HepG2 (cell line): Measurements from ENCODE around the gene IL1RAP. TPM values are rescaled to one million over a fixed set of nuclear protein-coding genes. Genes with fewer than 3 reads are reported as not detected.

Experiments
- BCL6 ChIP-seq: IDR thresholded peaks from 2 replicates; pipeline ENCODE4 v1.6.1; 2016; ENCODE audit warnings: missing genetic modification reagents, missing compliant biosample characterization
- FOXA3 ChIP-seq: IDR thresholded peaks from 2 replicates; pipeline ENCODE4 v1.6.1; 2016; ENCODE audit warnings: missing genetic modification reagents, missing compliant biosample characterization
- GABPA ChIP-seq, 2 experiments: IDR thresholded peaks; 2 replicates each; pipeline ENCODE4 v1.6.1; 2011 to 2016; ENCODE audit warnings: low read depth in 2 of 2, low read length in 1 of 2, missing biosample characterization in 1 of 2, missing genetic modification characterization in 1 of 2
- SMAD1 ChIP-seq: sonication (generic); formaldehyde crosslinking; IDR thresholded peaks from 2 replicates; pipeline ENCODE4 v1.4.0; 2020; ENCODE audit warnings: missing genetic modification reagents, low read depth, mild to moderate bottlenecking, borderline replicate concordance
- SMAD9 ChIP-seq: sonication (generic); formaldehyde crosslinking; IDR thresholded peaks from 2 replicates; pipeline ENCODE4 v1.5.1; 2020; ENCODE audit warnings: mild to moderate bottlenecking, missing genetic modification reagents
- SP140L ChIP-seq: sonication (generic); formaldehyde crosslinking; IDR thresholded peaks from 2 replicates; pipeline ENCODE4 v1.4.0; 2020; ENCODE audit warnings: missing genetic modification reagents, borderline replicate concordance
- TEAD2 ChIP-seq: sonication (generic); formaldehyde crosslinking; IDR thresholded peaks from 2 replicates; pipeline ENCODE4 v1.9.0; 2021; ENCODE audit warnings: missing genetic modification reagents
- TEAD3 ChIP-seq: optimal IDR thresholded peaks from 2 replicates; pipeline ENCODE3; 2016; ENCODE audit warnings: borderline replicate concordance
- TRIM24 ChIP-seq: sonication (generic); formaldehyde crosslinking; IDR thresholded peaks from 2 replicates; pipeline ENCODE4 v1.8.0; 2022; ENCODE audit warnings: mild to moderate bottlenecking, missing genetic modification reagents
- ZNF24 ChIP-seq: fragments of 450-650 bp; IDR thresholded peaks from 2 replicates; pipeline ENCODE4 v1.6.1; 2017; ENCODE audit warnings: antibody characterized with exemption, mild to moderate bottlenecking
- ZNF263 ChIP-seq: sonication (generic); formaldehyde crosslinking; IDR thresholded peaks from 2 replicates; pipeline ENCODE4 v1.4.0; 2020; ENCODE audit warnings: missing genetic modification reagents
- ZNF292 ChIP-seq: sonication (generic); formaldehyde crosslinking; IDR thresholded peaks from 2 replicates; pipeline ENCODE4 v1.8.1; 2022; ENCODE audit warnings: mild to moderate bottlenecking, low read depth, missing genetic modification reagents, borderline replicate concordance
- ZNF558 ChIP-seq: sonication (generic); formaldehyde crosslinking; IDR thresholded peaks from 2 replicates; pipeline ENCODE4 v1.9.0; 2022; ENCODE audit warnings: mild to moderate bottlenecking, missing genetic modification reagents, borderline replicate concordance
- ZNF572 ChIP-seq: sonication (generic); formaldehyde crosslinking; IDR thresholded peaks from 2 replicates; pipeline ENCODE4 v1.5.1; 2020; ENCODE audit warnings: mild to moderate bottlenecking, missing genetic modification reagents
- ZNF605 ChIP-seq: sonication (generic); formaldehyde crosslinking; IDR thresholded peaks from 2 replicates; pipeline ENCODE4 v1.8.0; 2022; ENCODE audit warnings: mild to moderate bottlenecking, missing genetic modification reagents
- ZNF619 ChIP-seq: sonication (generic); formaldehyde crosslinking; IDR thresholded peaks from 2 replicates; pipeline ENCODE4 v1.4.0; 2020; ENCODE audit warnings: mild to moderate bottlenecking, missing genetic modification reagents
- polyA plus RNA-seq, 8 experiments: library from polyadenylated mRNA; depleted of rRNA in 3 of 8; stranded (reverse) in 7 of 8; unstranded in 1 of 8; fragments of >200 nt; fragmentation: Illumina TruSeq in 4 of 8; extraction: Trizol in 4 of 8; gene quantifications; 2 replicates each; pipeline versions ENCODE4 v1.2.1 to v1.2.3, GENCODE V29; 2011 to 2016; ENCODE audit warnings: low read depth in 4 of 8, missing spikeins in 1 of 8, mixed read lengths in 1 of 8; ENCODE audit not compliant: insufficient read depth in 1 of 8
- total RNA-seq, 5 experiments: library from RNA; depleted of rRNA; stranded (reverse); fragments of >200 nt; fragmentation: Illumina TruSeq; extraction: Trizol; gene quantifications; 2 replicates each; pipeline ENCODE4 v1.2.3, GENCODE V29; 2016; ENCODE audit warnings: low read depth in 1 of 5
- TF ChIP-seq, protein P1 (sequence below): sonication (generic); formaldehyde crosslinking; IDR thresholded peaks from 2 replicates; pipeline ENCODE4 v1.4.0; 2020; ENCODE audit warnings: mild to moderate bottlenecking, missing genetic modification reagents
- TF ChIP-seq, protein P2 (sequence below): sonication (generic); formaldehyde crosslinking; IDR thresholded peaks from 2 replicates; pipeline ENCODE4 v1.8.1; 2023; ENCODE audit warnings: mild to moderate bottlenecking, missing genetic modification reagents
- TF ChIP-seq, protein P3 (sequence below): sonication (generic); formaldehyde crosslinking; IDR thresholded peaks from 2 replicates; pipeline ENCODE4 v1.8.0; 2023; ENCODE audit warnings: mild to moderate bottlenecking, missing genetic modification reagents
- TF ChIP-seq, protein P4 (sequence below), 2 experiments: sonication (generic) in 1 of 2; formaldehyde crosslinking in 1 of 2; IDR thresholded peaks; 2 replicates each; pipeline versions ENCODE4 v1.5.1 to v1.6.1; 2011 to 2020; ENCODE audit warnings: borderline replicate concordance in 1 of 2, low read depth in 1 of 2, low read length in 1 of 2, mild to moderate bottlenecking in 1 of 2, missing genetic modification reagents in 1 of 2, moderate library complexity in 1 of 2
- TF ChIP-seq, protein P5 (sequence below): fragments of 450-650 bp; IDR thresholded peaks from 2 replicates; pipeline ENCODE4 v1.6.1; 2017; ENCODE audit warnings: mild to moderate bottlenecking

Gene IL1RAP
- total and polyA plus RNA-seq, 2 of the 13 experiments (the other 11 are each of a cell fraction or from before 2014, with no cell fraction given), result 18.3 to 54.9 TPM

DNA sequence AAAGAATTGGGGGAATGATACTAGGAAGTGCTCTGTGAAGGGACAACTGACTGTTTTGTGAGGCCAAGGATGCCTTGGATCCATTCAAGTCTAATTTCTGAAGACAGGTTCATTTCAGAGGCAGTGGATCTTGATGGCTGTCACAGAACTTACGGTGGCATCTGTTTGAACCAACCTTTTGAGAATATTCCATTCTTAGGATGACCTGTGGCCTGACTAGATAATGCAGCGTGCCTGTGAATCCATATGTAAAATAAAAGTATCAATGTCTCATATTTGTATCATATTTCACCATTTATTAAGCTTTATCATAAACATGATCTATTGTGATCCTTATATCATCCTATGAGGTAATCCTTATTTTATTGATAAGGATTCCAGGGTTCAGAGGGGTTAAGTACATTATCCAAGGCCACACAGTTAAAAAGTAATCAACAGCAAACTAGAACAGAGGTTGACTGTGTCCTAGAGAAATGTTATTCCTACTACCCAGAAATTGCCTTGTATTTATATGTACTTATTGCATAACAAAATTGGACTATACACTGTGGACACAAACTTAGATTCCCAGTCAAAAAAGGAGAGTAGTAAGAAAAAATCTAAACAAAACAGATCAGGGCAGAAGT lies 34.3 kb downstream of the IL1RAP start (continued):
- TF ChIP-seq, protein P1, sequence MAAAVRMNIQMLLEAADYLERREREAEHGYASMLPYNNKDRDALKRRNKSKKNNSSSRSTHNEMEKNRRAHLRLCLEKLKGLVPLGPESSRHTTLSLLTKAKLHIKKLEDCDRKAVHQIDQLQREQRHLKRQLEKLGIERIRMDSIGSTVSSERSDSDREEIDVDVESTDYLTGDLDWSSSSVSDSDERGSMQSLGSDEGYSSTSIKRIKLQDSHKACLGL (CRISPR knock-in tag), result no peak
- no peak for TF ChIP-seq ZNF619 (CRISPR knock-in tag)
- TF ChIP-seq, protein P2, sequence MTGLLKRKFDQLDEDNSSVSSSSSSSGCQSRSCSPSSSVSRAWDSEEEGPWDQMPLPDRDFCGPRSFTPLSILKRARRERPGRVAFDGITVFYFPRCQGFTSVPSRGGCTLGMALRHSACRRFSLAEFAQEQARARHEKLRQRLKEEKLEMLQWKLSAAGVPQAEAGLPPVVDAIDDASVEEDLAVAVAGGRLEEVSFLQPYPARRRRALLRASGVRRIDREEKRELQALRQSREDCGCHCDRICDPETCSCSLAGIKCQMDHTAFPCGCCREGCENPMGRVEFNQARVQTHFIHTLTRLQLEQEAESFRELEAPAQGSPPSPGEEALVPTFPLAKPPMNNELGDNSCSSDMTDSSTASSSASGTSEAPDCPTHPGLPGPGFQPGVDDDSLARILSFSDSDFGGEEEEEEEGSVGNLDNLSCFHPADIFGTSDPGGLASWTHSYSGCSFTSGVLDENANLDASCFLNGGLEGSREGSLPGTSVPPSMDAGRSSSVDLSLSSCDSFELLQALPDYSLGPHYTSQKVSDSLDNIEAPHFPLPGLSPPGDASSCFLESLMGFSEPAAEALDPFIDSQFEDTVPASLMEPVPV (CRISPR knock-in tag), result no peak
- no peak for TF ChIP-seq ZNF263 (CRISPR knock-in tag)
- TF ChIP-seq ZNF558 (CRISPR knock-in tag), result peak; percentile 42; the same call in 1 of the 2 replicates
- peak; percentile 73; the same call in 1 of the 2 replicates for TF ChIP-seq SP140L
- TF ChIP-seq SMAD9 (CRISPR knock-in tag), result no peak
- TF ChIP-seq ZNF572 (CRISPR knock-in tag), result no peak
- peak; percentile 95 for TF ChIP-seq BCL6 (CRISPR knock-in tag)
- TF ChIP-seq ZNF24, result 0 out of 2 replicates have a peak, but pooled peaks have one; percentile 30
- TF ChIP-seq GABPA (IDR thresholded peaks at IDR 0.05; ENCODE audit: low read depth, low read length), result no peak
- peak; percentile 40; the same call in 1 of the 2 replicates for TF ChIP-seq GABPA (CRISPR knock-in tag; IDR thresholded peaks at IDR 0.05; ENCODE audit: low read depth)
- no peak for TF ChIP-seq TEAD2 (CRISPR knock-in tag)
- TF ChIP-seq, protein P3, sequence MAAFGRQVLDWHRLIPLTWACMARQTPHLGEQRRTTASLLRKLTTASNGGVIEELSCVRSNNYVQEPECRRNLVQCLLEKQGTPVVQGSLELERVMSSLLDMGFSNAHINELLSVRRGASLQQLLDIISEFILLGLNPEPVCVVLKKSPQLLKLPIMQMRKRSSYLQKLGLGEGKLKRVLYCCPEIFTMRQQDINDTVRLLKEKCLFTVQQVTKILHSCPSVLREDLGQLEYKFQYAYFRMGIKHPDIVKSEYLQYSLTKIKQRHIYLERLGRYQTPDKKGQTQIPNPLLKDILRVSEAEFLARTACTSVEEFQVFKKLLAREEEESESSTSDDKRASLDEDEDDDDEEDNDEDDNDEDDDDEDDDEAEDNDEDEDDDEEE (CRISPR knock-in tag), result no peak
- TF ChIP-seq, protein P4, sequence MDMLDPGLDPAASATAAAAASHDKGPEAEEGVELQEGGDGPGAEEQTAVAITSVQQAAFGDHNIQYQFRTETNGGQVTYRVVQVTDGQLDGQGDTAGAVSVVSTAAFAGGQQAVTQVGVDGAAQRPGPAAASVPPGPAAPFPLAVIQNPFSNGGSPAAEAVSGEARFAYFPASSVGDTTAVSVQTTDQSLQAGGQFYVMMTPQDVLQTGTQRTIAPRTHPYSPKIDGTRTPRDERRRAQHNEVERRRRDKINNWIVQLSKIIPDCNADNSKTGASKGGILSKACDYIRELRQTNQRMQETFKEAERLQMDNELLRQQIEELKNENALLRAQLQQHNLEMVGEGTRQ (IDR thresholded peaks at IDR 0.05; ENCODE audit: low read depth, low read length), result no peak
- TF ChIP-seq, protein P4 (CRISPR knock-in tag; IDR thresholded peaks at IDR 0.05; ENCODE audit: borderline replicate concordance), result no peak
- TF ChIP-seq TEAD3 (CRISPR knock-in tag), result peak; percentile 79
- TF ChIP-seq ZNF292 (CRISPR knock-in tag), result peak; percentile 54; the same call in 1 of the 2 replicates
- no peak for TF ChIP-seq TRIM24 (CRISPR knock-in tag)
- TF ChIP-seq, protein P5, sequence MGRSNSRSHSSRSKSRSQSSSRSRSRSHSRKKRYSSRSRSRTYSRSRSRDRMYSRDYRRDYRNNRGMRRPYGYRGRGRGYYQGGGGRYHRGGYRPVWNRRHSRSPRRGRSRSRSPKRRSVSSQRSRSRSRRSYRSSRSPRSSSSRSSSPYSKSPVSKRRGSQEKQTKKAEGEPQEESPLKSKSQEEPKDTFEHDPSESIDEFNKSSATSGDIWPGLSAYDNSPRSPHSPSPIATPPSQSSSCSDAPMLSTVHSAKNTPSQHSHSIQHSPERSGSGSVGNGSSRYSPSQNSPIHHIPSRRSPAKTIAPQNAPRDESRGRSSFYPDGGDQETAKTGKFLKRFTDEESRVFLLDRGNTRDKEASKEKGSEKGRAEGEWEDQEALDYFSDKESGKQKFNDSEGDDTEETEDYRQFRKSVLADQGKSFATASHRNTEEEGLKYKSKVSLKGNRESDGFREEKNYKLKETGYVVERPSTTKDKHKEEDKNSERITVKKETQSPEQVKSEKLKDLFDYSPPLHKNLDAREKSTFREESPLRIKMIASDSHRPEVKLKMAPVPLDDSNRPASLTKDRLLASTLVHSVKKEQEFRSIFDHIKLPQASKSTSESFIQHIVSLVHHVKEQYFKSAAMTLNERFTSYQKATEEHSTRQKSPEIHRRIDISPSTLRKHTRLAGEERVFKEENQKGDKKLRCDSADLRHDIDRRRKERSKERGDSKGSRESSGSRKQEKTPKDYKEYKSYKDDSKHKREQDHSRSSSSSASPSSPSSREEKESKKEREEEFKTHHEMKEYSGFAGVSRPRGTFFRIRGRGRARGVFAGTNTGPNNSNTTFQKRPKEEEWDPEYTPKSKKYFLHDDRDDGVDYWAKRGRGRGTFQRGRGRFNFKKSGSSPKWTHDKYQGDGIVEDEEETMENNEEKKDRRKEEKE, result no peak
- TF ChIP-seq FOXA3, result peak; percentile 97
- no peak for TF ChIP-seq SMAD1 (CRISPR knock-in tag)
- TF ChIP-seq ZNF605 (CRISPR knock-in tag), result no peak
